Measurements from ENCODE around the gene RRP36.

The RRP36 gene

GRCh38 chr6:43009124-43009523, 12.3 kb upstream of the RRP36 start:
- peak; percentile 2 for DNase-seq

- DNase-seq, result no peak
These were observed 10.2 kb upstream of the RRP36 start for GRCh38 chr6:43011207-43011606.

- no peak for DNase-seq
These were observed 9.1 kb upstream of the RRP36 start for GRCh38 chr6:43012364-43012763.

- no peak for DNase-seq
These were observed 8.2 kb upstream of the RRP36 start for GRCh38 chr6:43013097-43013842.

GRCh38 chr6:43013843-43014433, 7.5 kb upstream of the RRP36 start, which contains the start of the genes KLHDC3 and MEA1:
KLHDC3 (plus strand) TSS chr6:43014249; CDS start chr6:43017193, 2,944 bp downstream.
MEA1 (minus strand) TSS chr6:43013946; CDS start chr6:43013813, 133 bp downstream.
- DNase-seq, result peak; percentile 99

GRCh38 chr6:43014434-43014909, 7.0 kb upstream of the RRP36 start:
- no peak for DNase-seq

- DNase-seq, result no peak
These were observed 5.1 kb upstream of the RRP36 start for GRCh38 chr6:43016176-43016942.

GRCh38 chr6:43016943-43017334, 4.5 kb upstream of the RRP36 start:
- DNase-seq, result no peak

GRCh38 chr6:43019152-43019551, 2.3 kb upstream of the RRP36 start:
- DNase-seq, result no peak

- DNase-seq, result no peak
These were observed 1.2 kb upstream of the RRP36 start for GRCh38 chr6:43020052-43020705.

GRCh38 chr6:43020847-43021246, 576 bp upstream of the RRP36 start:
- no peak for DNase-seq

- DNase-seq, result no peak
These were observed 3.0 kb downstream of the RRP36 start for GRCh38 chr6:43024436-43024835.

GRCh38 chr6:43026365-43026764, 4.9 kb downstream of the RRP36 start:
- DNase-seq, result no peak

GRCh38 chr6:43029120-43029519, 7.7 kb downstream of the RRP36 start:
- DNase-seq, result no peak

- DNase-seq, result no peak
These were observed 10.9 kb downstream of the RRP36 start for GRCh38 chr6:43032326-43032725.

GRCh38 chr6:43033496-43034189, 12.2 kb downstream of the RRP36 start:
- no peak for DNase-seq

GRCh38 chr6:43034190-43034525, 12.7 kb downstream of the RRP36 start:
- no peak for DNase-seq

- no peak for DNase-seq
These were observed 14.2 kb downstream of the RRP36 start for GRCh38 chr6:43035495-43036194.

- DNase-seq, result no peak
These were observed 15.3 kb downstream of the RRP36 start for GRCh38 chr6:43036712-43037111.

- DNase-seq, result no peak
These were observed 15.8 kb downstream of the RRP36 start for GRCh38 chr6:43037197-43037596.

GRCh38 chr6:43037706-43038105, 16.3 kb downstream of the RRP36 start:
- no peak for DNase-seq

- no peak for DNase-seq
These were observed 17.3 kb downstream of the RRP36 start for GRCh38 chr6:43038727-43039126.
